ENCODE measurements around the gene EPN3.

The EPN3 gene

DNA sequence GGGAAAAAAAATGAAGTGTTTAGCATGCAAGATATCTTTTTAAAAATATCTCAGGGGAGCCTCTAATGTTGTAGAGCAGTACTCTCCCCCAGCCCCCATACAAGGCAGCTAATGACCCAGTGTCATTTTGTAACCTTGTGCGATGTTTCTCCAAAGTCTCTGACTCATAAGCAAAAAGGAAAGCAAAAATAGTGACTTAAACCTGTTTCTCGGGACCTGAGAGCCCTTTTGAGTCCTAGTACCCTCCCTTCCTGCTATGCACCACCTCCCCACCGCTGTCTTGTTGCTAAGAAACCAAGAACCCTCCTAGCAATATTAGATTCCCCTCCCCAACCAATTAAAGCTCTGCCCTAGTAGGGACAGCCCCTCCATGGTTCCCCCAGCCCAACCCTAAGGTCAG is 21.5 kb upstream of the EPN3 start:
- DNase-seq (ENCODE audit: low read depth, low spot score): no peak

DNA sequence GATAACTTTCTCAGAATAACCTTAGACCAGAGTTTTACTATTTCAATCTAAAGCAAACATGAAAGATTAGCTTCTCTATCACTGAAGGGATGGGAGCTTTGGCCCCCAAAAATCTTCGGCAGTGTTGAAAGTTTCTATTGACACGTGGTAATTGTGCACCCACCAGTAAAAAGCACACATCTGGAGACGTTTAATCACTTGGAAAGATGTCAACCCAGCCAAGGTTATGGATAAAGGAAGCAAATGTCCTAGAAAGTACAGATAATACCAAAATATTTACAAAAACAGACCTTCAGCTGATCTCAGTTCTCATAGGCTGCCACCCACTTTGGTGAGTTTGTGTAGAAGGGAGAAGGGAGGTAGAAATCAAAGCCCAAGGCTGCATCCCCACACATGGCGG is 19.0 kb upstream of the EPN3 start:
- DNase-seq (ENCODE audit: low read depth, low spot score): no peak

DNA sequence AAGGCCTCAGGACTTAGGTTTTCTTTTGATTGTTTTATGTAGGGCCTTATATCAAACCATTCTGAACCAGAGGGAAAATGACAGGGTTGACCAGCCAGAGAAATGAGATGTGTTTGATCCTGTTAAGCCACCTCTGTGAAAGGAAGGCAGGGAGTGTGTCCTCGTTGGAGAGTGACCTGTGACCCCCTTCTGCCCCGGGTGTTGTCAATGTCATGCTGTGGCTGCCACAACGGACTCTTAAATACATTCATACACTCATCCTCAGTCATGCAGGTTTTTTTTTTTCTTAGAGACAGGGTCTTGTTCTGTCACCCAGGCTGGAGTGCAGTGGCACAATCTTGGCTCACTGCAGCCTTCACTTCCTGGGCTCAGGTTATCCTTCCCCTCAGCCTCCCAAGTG is 18.1 kb upstream of the EPN3 start:
- DNase-seq (ENCODE audit: low read depth, low spot score): no peak

DNA sequence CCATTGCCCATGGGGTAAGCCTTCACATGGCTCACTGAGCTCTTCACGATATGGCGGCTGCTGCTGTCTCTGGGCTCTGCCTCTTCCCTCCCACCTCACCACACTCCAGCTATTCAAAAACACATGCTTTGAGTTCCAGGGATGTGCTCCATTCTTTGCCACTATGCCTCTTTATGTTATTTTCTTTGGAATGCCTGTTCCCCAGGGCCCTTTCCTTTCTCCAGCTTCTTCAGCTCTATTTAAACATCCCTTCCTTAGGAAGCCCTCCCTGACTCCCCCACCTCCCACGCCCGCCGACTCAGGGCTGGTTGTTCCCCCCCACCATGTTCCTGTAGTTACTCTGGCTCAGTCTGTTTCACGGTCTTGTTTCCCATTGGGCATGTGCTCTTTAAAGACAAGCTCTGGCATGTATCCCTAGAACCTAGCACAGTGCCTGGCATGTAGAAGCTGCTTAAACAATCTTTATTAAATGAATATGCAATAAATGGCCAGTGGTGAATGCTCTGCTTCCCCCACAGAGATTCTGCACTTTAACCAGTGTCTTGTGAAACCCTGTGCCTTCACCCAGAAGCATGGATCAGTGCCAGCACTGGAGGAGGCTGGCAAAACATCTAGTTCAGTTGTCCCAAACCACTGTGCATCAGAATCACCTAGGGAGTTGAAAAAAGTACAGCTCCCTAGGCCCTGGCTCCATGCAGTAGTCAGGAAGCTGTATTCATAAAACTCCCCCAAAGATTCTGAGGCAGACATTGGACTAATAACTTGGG is 17.4 kb upstream of the EPN3 start:
- no peak for DNase-seq (ENCODE audit: low read depth, low spot score)

DNA sequence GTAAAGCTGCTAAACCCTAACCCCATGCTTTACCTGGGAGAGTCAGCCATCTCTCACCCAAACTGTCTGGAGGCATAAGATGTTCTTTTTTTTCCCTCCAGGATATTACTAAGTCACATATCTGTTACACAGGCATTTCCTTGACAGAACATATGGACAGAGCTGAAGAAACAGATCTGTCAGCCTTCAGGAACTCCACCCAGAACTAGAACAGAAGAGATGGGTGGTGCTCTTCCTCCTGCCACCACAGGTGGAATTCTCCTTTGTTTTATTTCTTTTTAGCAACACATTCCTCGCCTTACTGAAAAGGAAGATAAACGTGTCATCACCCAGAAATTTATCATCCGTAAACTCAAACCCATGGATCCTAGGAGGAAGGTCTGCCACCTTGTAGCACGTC is 15.5 kb upstream of the EPN3 start:
- DNase-seq (ENCODE audit: low read depth, low spot score): no peak

DNA sequence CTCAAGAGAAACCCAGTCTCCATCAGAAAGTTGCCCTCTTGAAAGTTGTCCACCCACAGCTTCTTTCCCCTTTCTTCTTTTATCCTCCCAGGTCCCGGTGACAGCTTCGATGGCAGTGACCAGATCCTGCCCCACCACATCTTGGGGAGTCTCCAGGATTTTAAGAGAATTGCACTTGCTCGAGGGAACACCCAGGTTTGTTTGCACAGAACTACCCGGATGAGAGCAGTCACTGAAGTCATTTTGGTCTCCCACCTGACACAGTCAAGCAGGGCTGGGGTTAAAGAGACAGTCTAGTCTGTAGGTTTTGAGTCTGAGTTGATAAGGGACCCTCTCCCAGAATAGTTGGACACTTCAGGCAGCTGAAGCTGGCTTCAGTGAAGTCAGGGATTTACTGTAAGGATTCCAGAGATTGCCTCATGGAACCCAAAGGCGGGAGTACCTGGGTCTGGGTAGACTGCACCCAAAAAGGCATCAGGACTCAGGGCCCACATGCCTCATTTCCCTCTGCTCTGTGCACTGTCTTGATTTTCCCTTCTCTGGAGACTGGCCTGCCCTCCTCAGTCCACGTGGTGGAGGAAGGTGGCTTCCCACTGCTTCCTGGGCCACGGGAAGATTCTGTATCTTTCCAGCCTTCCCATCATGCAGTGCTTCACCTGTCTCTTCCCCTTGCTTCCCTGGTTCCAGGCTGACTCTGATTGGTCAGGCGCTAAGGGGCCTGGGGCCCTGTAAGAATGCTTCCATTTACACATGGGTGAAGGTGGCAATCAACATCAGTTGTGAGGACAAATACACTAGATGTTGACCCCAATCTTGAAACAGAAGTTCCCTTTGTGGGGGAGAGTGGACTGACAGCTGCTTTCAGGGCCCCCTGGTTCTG is 14.8 kb upstream of the EPN3 start:
- no peak for DNase-seq (ENCODE audit: low read depth, low spot score)

DNA sequence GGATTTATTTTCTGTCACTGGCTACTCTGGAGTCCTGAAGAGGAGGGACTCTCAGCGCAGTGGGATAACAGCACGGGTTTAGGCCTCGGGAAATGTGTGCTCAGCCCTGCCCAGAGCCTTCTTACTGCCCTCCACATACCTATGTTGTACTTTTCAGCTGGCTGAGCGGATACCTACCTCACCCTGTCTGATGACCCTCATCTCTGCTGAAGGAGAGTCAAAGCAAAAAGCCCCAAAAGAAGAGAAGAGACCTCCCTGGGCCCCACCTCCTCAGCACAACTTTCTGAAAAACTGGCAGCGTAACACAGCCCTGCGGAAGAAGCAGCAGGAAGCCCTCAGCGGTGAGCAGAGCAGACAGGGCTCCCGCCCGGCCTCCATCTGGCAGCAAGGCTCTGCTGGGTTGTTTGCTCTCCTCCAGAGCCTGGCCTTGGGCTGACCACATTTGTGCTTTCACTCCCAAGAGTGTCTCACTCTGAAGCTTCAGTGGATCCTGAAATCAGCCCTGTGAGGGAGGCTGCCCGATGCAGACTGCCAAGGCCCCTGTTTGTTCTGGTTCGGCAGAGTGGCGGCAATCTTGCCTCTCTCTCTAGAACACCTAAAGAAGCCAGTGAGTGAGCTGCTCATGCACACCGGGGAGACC is 14.0 kb upstream of the EPN3 start:
- no peak for DNase-seq (ENCODE audit: low read depth, low spot score)

DNA sequence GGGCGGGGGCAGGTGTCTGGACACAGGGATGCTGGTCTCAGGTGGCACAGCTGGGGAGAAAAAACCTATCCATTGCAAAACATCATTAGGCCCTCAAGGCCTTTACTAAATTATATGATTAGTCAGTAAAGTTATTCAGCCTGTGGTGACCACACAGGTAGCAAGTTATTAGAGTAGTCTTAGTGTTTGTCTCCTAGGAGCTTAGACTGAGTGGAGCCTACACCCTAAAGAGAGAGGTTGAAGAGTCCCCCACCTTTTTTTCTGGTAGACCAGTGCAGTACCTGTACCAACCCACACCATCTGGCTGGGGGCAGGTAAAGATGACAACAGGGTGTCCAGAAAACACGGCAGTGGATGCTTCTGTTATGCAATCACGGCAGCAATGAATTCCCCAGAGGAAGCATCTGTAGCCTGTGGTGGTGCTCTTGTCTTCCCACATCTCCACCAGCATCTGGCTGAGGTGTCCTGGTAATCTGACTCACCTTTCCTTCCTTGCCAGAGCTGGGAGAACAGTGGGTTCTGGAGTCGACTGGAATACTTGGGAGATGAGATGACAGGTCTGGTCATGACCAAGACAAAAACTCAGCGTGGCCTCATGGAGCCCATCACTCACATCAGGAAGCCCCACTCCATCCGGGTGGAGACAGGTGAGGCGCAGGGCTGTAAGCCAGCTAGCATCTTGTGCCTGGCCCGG is 13.2 kb upstream of the EPN3 start:
- DNase-seq (ENCODE audit: low read depth, low spot score): no peak

DNA sequence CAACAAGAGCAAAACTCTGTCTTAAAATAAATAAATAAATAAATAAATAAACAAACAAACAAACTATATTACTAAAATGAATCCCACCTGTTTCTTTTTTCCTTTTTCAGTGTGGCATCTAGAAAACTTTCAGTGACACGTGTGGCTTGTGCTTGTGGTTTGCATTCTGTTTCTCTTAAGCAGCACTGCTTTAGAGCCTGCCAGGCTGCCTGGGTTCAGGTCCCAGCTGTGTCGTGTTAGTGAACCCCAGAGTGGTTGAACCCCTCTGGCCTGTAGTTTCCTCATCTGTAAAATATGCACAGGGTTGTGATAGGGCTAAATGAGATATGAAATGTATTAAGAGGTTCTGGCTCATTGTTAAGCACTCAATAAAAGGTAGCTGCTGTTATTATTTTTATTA is 12.1 kb upstream of the EPN3 start:
- no peak for DNase-seq (ENCODE audit: low read depth, low spot score)

DNA sequence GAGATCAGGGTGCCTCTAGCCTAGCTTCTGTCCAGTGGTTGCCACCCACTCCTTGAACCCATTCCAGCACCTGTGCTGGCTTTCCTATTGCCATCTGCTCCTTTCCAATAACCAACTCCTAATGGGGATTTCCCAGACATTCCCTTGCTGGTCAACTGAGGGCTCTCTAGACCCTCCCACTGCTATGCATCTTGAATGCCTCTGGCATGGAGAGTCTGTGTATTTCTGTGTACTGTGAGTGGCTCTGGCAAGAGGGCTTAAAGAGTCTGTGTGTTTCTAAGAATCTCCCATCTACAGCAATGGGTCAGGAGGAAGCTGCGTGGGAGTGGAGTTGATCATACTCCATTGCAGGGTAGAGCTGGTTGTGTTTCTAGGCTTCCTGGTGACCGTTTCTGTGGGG is 11.0 kb upstream of the EPN3 start:
- DNase-seq (ENCODE audit: low read depth, low spot score): no peak

DNA sequence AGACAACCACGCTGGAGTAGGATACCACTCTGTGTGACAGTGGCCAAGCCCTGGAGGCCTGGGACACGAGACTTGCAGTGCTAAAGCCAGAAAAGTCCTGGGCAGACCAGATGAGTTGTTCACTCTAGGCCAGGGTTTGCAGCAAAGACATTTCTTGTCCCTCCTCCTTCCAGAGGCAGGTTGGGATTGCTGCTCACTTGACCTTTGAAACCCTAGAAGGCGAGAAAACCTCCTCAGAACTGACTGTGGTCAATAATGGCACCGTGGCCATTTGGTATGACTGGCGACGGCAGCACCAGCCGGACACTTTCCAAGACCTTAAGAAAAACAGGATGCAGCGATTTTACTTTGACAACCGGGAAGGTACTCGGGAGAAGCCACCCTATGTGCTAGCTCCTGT is 9.8 kb upstream of the EPN3 start:
- DNase-seq (ENCODE audit: low read depth, low spot score): no peak

DNA sequence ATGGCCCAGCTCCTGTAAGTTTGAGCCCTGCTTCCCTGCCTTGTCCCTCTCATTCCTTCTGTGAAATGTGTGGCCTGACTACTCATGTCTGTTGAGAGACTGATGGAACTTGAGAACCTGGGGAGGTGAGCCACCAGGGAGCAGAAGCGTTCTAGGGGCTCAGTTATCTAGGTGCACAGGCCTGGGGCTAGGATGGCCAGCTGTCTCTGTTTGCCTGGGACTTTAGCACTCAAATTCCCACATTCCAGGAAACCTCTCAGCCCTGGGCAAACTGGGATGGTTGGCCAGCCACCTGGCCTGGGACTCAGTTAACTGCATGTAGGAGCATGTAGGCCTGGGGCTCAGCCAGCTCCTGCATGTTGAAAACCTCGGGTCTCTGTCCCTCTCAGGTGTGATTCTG is 9.3 kb upstream of the EPN3 start:
- no peak for DNase-seq (ENCODE audit: low read depth, low spot score)

DNA sequence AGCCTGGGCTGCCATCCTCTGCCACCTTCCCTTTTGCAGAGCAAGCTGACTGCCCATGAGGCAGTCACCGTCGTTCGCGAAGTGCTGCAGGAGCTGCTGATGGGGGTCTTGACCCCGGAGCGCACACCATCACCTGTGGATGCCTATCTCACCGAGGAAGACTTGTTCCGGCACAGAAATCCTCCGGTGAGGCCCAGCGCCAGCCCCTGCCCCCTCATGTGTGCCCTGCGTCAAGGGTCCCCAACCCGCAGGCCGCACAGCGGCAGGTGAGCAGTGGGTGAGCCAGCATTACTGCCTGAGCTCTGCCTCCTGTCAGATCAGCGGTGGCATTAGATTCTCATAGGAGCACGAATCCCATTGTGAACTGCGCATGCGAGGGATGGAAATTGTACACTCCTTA is 7.7 kb upstream of the EPN3 start:
- DNase-seq (ENCODE audit: low read depth, low spot score): no peak

DNA sequence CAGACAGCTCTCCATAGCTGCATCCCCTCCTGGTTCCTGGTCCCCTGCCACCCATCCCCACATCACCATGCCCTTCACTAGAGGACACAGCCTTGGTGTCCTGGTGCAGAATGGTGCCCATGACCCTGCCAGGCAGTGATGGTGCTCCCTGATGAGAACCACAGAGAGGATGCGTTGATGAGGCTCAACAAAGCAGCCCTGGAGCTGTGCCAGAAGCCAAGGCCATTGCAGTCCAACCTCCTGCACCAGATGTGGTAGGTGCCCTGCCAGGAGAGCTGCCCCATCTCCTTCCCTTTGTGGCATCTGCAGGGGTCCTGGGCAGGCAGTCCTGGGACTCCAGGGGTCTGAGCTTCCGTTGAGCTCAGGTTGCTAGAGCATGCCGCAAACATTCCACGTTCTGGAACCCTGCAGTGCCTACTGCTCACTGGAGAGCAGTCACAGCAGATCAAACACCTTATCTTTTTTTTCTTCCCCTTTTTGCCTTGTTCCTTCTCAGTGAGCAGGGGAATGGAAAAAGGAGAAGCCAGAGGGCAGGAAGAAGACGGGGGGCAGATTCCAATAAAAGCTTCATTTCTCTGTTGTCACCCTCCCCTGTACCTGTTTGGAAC is 5.3 kb upstream of the EPN3 start:
- DNase-seq (ENCODE audit: low read depth, low spot score): no peak

DNA sequence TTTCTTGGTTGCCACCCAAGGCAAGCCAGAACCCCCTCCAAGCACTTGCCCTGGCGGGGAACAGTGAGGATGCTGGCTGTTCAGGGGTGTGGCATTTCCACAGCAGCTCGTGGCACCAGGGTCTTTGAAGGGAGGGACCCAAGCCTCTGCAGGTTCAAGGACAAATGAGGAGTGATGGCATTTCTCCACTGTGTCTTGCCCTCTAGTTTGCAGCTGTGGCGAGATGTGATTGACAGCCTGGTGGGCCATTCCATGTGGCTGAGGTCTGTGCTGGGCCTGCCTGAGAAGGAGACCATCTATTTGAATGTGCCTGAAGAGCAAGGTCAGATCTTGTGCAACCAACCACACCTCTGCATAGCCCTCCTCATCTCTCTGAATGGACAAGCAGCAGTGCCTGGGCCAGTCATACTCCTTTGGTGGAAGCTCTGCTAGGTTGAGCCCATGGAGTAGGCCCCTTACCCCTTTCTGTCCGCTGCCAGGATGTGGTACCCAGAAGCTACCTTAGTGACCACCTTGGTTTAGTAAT is 4.5 kb upstream of the EPN3 start:
- no peak for DNase-seq (ENCODE audit: low read depth, low spot score)

DNA sequence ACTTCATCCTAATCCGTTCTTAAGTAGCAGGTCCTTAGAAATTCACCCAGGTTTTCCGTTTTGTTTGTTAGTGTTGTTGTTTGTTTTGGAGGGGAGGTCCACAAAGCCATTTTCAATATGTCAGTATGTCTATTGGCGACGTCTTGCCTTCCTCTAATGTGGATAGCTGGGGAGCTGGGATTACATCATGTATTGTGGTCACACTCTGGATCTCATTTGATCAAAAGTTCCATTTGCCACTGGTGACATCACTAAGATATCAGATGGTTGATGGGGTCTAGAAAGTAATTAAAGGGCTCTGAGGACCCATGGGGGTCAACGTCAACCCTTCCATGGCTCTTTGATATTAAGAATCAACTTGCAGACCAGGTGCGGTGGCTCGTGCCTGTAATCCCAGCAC is 2.7 kb upstream of the EPN3 start:
- no peak for DNase-seq (ENCODE audit: low read depth, low spot score)

DNA sequence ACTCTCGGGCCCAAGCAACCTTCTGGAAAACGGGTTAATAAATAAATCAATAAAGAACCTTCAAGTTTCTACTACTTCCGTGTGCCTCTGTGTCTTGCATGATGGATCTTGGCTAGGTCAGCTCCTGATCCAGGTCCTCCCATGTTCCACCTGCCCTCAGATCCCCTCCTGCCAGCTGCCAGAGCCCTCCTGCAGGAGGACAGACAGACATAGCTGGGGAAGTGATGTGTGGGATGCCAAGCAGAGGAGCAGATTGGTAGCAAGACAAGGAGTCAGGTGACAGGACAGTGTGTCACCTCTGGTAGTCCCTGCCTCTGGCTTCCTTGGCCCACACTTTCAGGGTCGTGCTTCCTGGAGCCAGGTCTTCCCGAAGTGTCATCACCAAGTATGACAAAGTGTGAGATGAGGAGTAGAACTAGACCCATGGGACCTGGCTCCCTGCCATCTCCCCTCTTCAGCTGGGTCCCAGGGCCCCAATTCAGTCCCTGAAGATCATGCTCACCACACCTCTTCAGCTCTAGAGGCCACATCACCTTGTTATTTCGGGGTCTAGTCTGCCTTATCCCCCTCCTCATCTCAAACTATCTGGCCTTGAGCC is 1.0 kb upstream of the EPN3 start:
- no peak for DNase-seq (ENCODE audit: low read depth, low spot score)

DNA sequence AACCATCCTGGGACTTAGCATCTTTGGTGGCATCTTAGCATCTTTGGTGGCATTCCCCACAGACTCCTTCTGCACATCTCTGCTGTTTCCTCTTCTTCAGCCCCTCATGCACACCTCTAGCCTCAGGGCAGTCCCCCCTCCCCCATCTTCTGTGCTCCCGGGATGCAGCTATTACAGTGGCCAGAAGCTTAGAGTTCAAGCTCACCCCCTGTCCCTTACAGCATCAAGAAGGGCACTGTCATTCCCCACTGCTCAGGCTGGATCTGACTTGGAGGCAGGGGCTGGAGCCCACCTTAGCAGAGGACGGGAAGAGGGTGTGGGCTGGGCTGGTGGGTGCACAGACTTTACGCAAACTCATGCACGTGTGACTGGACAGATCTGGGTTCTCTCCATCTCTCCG is 650 bp downstream of the EPN3 start:
- DNase-seq (ENCODE audit: low read depth, low spot score): no peak

DNA sequence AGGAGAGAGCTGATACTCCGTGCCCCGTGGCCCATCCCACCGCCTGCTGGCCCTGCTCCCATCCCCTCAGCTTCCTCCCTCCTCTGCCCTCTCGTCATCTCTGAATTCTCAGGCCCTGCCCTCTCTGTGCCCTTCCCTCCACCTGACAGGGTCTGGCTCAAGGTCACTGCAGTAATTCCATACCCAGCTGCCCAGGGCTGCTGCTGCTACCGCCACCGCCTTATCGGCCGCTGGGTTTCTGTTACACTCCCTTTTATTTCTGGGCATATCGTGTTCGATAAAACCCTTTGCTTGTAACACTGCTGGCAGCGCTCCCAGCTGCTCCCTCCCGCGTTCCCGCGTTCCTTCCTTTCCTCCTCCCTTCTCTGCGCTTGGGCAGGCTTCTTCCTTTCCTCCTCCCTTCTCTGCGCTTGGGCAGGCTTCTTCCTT is 1.2 kb downstream of the EPN3 start:
- DNase-seq (ENCODE audit: low read depth, low spot score): no peak

DNA sequence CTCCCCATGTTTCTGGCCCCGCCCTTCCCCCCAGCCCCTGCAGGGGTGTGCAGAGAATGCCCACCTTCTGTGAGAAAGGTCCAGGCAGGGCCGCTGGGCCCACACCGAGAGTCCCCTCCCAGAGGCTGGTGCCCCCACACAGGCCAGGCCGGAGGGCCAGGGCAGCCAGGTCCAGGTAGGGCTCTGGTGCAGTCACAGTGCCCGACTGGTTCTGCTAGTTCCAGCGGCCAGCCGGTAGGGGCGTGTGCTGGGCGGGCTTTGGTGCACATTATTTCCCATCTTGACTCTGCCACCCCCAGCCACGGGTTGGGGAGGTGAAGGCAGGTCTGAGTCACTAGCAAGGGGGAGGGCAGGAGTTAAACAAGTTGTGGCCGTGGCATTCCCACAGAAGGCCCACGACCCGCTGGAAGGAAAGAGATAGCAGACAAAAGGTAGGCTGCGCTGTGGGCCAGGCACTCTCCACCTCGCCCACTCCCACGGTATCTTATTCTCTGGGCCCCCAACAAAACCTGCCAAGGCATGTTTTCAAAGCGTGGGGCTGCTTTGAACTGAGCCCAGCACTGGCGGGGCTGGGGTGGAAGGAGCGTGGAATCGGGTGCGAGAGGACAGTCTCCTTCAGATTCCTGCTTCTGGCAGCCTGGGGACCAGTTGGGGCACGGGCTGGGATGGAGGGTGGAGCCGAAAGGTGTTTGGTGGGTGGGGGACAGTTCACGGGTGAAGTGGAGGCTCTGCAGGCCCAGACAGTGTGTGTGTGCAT is 1.9 kb downstream of the EPN3 start:
- DNase-seq (ENCODE audit: low read depth, low spot score): no peak

Data from activated naive CD8-positive, alpha-beta T cell treated with anti-CD3 and anti-CD28 coated beads, Interleukin-2, amount 50 U/mL, for 16 hours (primary cell).